ENCODE results near the gene XPO6.
"Not testable (repeated sequence)": the region's sequence is repeated elsewhere in the genome, so short reads cannot be mapped to it uniquely, and the experiment has no call there.

The XPO6 gene, protein sequence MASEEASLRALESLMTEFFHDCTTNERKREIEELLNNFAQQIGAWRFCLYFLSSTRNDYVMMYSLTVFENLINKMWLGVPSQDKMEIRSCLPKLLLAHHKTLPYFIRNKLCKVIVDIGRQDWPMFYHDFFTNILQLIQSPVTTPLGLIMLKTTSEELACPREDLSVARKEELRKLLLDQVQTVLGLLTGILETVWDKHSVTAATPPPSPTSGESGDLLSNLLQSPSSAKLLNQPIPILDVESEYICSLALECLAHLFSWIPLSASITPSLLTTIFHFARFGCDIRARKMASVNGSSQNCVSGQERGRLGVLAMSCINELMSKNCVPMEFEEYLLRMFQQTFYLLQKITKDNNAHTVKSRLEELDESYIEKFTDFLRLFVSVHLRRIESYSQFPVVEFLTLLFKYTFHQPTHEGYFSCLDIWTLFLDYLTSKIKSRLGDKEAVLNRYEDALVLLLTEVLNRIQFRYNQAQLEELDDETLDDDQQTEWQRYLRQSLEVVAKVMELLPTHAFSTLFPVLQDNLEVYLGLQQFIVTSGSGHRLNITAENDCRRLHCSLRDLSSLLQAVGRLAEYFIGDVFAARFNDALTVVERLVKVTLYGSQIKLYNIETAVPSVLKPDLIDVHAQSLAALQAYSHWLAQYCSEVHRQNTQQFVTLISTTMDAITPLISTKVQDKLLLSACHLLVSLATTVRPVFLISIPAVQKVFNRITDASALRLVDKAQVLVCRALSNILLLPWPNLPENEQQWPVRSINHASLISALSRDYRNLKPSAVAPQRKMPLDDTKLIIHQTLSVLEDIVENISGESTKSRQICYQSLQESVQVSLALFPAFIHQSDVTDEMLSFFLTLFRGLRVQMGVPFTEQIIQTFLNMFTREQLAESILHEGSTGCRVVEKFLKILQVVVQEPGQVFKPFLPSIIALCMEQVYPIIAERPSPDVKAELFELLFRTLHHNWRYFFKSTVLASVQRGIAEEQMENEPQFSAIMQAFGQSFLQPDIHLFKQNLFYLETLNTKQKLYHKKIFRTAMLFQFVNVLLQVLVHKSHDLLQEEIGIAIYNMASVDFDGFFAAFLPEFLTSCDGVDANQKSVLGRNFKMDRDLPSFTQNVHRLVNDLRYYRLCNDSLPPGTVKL

DNA sequence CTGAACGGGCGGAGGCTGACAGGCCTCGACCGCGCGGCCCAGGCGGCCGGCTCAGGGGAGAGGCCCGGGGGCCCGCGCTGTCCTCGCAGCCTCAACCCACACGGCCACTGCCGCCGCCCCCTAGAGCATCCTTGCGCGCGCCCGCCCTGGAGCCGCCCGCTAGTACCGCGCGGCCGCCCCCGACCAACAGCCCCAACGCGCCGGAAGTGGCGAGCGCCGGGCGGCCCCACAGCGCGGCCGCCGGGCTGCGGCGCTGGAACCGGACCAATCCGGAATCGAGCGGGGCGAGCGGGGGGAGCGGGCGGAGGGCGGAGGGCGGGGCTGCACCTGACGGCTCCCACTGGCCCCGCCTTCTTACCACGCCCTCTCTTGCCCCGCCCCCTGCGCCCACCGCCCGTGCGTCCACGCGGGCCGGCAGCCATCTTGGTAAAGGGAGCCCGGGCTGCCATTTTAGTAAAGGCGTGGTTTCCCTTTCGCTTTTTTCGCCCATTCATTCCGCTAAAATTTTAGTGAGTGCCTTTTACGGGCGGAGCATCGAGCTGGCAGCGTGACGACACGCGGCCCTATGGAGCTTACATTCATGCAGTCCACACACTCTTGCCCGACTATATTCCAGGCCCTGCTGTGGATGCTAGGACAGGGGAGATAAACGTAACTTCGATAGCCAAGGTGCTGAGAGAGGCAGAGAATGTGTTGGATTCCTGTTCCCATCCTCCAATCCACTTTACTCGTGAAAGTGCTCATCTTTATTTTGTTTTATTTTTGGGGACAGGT, at the start of gene XPO6:
TSS of gene XPO6 (minus strand) at position 208 of the 774 bp plus-strand sequence. CDS start 597 bp downstream, outside the sequence.
- peak; percentile 100 for DNase-seq (ENCODE audit: low read depth in 2 of 2)

DNA sequence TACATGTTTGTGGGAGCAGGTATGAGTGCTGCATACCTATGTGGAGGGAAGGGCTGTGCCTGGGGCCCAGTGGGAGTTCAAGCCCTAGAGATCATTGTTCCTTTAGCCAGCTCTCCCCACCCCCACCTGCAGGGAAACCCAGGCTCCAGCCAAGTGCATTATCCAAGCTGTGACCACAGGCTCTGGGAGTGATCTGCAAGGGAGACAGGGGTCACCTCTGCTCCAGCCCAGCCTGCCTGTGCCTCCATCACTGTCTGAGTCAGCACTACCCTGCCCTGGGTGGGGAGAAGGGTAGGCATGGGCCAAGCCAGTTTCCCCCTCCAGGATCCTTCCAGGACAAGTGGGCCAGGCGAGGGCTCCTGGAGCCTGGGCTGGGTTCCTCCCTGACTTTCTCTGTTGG, 48.4 kb upstream of the XPO6 start:
- DNase-seq (ENCODE audit: low read depth in 2 of 2), result no peak

- no peak for DNase-seq (ENCODE audit: low read depth in 2 of 2)
Measured at GRCh38 chr16:28259781-28260150, 48.0 kb upstream of the XPO6 start.

DNA sequence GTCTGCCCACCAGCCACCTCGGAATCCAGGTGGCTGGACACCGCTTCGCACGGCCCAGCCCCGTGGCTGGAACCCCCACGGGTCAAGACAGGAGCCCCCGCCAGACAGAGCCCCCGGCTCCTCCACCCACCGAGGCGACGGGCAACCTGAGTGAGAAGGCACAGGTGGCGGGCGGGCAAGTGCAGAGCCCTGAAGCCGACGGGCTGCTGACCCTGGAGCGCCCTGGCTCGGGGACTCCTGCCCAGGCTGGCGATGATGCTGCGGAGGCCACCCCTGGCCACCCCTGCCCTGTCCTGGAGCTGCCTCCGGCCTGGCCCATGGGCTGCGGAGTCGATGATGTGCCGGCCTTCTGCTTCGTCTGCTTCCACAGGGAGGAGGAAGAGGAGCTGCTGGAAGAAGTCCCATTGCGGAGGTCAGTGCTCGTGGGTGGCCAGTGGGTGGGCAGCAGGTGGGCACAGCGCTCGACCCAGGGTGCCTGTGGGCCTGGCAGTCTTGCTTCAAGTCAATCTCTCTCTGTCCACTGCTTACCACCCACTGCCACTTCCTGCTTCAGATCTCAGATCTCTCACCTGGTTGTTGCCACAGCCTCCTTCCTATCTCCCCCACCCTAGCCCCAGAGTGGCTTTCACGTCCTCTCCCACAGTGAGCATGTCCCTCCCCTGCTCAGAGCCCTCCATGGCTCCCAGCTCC, 47.5 kb upstream of the XPO6 start:
- DNase-seq (ENCODE audit: low read depth in 2 of 2), result no peak

DNA sequence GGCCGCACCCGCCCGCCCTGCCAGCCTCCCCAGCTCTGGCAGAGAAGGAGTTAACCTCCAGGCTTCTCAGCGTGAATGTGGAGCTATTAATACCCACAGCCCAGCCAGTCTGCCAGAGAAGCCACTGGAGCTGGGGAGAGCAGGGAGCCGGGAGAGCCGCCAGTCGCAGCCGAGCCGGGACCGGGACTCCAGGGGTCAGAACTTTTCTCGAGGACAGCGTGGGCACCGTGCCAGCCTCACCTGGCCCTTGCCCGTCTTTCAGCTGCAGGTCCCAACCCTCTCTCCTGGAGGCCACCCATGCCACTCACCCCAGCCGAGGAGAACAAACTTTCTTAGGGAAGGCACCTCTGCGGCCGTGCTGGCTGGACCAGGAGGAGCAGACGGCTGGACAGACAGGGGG, 46.8 kb upstream of the XPO6 start:
- no peak for DNase-seq (ENCODE audit: low read depth in 2 of 2)

- DNase-seq (ENCODE audit: low read depth in 2 of 2), result no peak
Measured at GRCh38 chr16:28257256-28257655, 45.5 kb upstream of the XPO6 start.

GRCh38 chr16:28255838-28256237, 44.1 kb upstream of the XPO6 start:
- DNase-seq (ENCODE audit: low read depth in 2 of 2), result no peak

- no peak for DNase-seq (ENCODE audit: low read depth in 2 of 2)
Measured at GRCh38 chr16:28254158-28254557, 42.4 kb upstream of the XPO6 start.

DNA sequence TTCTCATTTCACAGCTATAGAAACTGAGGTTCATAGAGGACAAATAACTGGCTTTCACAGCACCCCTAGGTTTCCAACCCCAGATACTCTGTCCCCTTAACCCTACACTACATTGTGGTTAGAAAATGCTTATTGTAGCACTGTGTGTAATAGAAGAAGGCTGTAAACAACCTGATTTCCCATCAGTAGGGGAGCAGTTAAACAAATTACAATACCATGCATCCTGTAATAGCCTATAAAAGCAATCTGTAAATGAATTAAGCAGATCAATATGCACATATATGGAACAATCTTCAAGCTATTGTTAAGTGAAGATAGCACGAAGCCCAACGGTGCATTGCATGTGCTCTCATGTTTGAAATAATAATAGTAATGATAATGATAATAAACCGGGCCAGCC, 39.2 kb upstream of the XPO6 start:
- DNase-seq (ENCODE audit: low read depth in 2 of 2), result no peak

GRCh38 chr16:28249483-28249882, 37.7 kb upstream of the XPO6 start:
- not testable (repeated sequence) for DNase-seq (ENCODE audit: low read depth in 2 of 2)

DNA sequence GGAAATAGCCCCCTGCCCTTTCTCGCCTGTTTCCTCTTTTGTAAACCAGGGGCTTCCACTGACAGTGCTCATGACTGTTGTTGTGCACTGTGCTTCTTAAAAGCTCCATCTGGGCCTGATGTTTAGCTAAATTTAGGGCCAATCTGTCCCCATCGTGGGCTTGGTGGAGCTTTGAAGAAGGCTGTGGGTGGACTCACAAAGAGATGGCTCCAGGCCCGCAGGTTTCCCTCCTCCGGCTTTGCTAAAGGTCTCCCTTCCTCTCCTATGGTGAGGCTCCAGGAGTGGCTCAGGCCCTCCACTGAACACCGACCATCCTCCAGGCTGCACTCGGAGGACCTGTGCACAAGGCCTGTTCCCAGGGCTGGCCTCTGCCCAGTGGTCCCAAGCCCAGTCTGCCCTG, 30.2 kb upstream of the XPO6 start:
- no peak for DNase-seq (ENCODE audit: low read depth in 2 of 2)

DNA sequence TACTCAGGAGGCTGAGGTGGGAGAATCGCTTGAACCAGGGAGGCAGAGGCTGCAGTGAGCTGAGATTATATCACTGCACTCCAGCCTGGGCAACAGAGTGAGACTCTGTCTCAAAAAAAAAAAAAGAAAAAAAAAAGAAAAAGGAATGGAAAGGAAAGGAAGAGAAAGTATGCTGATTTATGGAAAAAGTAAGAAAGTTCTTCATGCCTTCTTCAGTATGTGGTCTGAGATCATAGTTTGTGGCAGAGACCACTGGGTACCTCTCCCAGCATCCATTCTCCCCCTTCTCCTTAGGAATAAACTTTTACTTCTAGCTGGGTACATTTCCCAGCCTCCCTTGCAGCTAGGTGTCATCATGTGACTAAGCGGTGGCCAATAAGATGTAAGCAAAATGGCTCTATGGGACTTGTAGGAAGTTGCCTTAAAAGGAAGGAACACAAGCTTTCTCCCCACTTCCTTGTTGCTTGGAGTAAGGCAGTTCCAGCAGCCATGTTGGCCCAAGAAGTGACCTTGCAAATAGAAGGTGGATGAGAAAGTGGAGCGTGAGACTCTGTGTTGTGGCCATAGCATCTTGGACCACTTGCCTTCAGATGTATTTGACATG, 26.1 kb upstream of the XPO6 start:
- DNase-seq (ENCODE audit: low read depth in 2 of 2), result no peak

DNA sequence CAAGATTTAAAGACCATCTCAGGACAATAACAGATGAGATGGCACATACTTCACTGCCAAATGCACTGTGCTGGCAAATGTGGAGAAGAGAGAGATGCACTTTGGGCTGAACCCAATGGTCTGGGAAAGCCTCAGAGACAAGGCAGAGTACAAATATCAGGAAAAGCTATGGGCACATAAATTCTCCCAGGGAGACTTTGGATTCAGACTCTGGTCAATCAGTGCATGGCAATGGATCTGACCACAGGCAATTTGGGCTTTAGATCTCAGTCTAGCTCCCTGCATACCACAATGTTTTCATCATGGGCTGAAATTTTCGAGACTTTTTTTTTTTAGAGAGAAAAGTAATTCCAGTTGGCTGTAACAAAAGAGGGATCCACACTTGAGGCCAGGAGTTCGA, 20.0 kb upstream of the XPO6 start:
- DNase-seq (ENCODE audit: low read depth in 2 of 2), result no peak

- not testable (repeated sequence) for DNase-seq (ENCODE audit: low read depth in 2 of 2)
Measured at GRCh38 chr16:28223909-28224308, 12.1 kb upstream of the XPO6 start.

DNA sequence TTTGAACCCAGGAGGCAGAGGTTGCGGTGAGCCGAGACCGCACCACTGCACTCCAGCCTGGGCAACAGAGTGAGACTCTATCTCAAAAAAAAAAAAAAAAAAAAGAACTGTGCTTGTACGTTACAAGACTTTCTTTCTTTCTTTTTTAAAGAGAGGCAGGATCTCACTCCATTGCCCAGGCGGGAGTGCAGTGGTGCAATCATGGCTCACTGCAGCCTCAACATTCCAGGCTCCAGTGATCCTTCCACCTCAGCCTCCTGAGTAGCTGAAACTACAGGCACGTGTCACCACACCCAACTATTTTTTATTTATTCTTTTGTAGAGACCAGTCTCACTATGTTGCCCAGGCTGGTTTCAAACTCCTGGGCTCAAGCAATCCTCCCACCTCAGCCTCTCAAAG, 8.0 kb upstream of the XPO6 start:
- not testable (repeated sequence) for DNase-seq (ENCODE audit: low read depth in 2 of 2)

DNA sequence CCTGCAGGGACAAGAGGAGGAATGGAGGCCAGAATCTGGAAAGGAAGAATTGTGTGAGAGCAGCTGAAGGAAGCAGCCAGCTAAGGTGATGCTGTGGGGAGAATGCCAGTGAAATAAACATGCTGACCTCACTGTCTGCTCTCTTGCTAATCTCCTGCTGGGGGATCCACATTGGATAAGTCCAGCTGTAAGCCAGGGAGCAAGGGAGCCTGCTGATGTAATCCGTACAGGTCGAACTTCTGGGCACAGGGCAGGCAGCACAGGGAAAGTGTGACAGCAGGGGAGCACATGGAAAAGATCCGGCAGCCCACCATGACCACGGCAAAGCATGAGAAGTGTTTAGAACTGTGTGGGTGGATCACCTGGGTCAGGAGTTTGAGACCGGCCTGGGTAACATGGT, 7.5 kb upstream of the XPO6 start:
- DNase-seq (ENCODE audit: low read depth in 2 of 2), result no peak

DNA sequence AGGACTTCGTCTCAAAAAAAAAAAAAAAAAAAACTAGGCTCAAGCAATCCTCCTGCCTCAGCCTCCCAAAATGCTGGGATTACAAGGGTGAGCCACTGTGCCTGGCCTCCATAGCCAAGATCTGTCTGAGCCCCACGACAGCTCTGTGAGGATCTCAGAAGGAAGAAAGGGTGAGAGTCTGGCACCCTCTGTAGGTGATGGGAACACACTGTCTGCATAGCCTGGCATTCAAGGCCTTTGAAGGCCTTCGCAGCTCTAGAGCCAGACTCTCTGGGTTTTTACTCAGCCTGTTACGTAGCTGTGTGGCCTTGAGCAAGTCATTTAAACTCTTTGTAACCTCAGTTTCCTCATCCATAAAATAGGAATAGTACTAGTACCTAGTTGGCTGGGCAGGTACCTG, 6.3 kb upstream of the XPO6 start:
- DNase-seq (ENCODE audit: low read depth in 2 of 2), result peak; percentile 21 to 48

DNA sequence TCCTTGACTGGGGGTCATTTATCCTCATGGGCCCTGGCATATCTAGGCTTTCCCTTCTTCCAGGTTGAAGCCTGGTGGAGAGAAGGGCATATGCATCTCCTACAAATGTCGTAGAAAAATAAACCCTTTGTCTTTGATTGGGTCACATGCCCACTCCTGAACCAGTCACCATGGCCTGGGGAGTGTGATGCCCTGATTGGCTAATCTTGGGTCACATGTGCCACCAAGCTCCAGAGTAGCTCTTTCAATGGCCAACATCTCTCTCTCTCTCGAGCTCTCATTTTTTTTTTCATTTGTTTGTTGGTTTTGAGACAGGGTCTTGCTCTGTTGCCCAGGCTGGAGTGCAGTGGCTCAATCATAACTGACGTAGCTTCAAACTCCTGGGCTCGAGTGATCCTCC, 5.6 kb upstream of the XPO6 start:
- no peak for DNase-seq (ENCODE audit: low read depth in 2 of 2)

GRCh38 chr16:28213396-28213795, 1.6 kb upstream of the XPO6 start:
- DNase-seq (ENCODE audit: low read depth in 2 of 2), result no peak

DNA sequence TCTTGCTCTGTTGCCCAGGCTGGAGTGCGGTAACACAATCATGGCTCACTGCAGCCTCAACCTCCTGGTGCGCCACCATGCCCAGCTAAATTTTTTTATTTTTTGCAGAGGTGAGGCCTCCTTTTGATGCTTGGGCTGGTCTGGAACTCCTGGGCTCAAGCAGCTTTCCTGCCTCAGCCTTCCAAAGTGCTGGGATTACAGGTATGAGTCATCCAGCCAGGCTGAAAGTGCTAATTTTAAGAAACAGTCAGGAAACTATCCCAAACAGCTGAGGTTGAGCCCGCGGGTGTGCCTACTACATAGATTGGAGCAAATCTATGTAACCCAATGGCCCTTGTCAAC, 738 bp upstream of the XPO6 start:
- no peak for DNase-seq (ENCODE audit: low read depth in 2 of 2)
